NCI-H345 (cell line): ENCODE data around the gene SLC7A5.
A peak's percentile ranks its signal among the peaks of the same experiment; 100 is the strongest.
"Not testable (repeated sequence)": the region's sequence is repeated elsewhere in the genome, so short reads cannot be mapped to it uniquely, and the experiment has no call there.

Experiments
- DNase-seq: peaks from one replicate; lab custom pipeline; 2025; lab: John Stamatoyannopoulos, UW

The SLC7A5 gene

DNA sequence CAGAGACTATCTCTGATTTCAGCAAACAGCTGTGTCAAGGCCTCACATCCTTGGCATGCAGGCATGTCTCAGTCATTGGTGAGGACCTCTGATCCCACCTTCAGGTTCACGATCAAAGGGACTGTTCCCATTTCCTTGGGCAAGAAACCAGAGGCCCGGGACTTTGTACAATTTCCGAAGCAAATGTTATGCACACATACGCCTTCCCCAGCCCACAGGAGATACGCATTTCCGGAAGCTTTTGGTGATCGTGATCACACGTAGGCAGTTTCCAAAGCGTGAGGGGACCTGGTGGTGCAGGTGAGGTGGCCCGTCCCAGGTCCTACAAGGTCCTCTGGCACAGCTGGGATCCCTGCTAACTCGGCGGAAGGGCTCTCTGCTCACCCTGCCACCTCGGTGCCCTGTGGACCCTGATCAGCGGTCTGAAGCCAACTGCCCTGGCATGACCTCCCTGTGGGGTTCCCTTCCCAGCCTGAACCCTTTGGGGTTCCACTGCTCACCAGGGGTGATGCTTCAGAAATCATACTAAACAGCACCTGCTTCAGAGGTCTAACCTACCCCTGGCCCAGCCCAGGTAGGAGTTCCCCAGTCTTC lies 74.7 kb downstream of the SLC7A5 start:
- no peak for DNase-seq

- no peak for DNase-seq
Measured at GRCh38 chr16:87792205-87792565, 77.1 kb downstream of the SLC7A5 start.

DNA sequence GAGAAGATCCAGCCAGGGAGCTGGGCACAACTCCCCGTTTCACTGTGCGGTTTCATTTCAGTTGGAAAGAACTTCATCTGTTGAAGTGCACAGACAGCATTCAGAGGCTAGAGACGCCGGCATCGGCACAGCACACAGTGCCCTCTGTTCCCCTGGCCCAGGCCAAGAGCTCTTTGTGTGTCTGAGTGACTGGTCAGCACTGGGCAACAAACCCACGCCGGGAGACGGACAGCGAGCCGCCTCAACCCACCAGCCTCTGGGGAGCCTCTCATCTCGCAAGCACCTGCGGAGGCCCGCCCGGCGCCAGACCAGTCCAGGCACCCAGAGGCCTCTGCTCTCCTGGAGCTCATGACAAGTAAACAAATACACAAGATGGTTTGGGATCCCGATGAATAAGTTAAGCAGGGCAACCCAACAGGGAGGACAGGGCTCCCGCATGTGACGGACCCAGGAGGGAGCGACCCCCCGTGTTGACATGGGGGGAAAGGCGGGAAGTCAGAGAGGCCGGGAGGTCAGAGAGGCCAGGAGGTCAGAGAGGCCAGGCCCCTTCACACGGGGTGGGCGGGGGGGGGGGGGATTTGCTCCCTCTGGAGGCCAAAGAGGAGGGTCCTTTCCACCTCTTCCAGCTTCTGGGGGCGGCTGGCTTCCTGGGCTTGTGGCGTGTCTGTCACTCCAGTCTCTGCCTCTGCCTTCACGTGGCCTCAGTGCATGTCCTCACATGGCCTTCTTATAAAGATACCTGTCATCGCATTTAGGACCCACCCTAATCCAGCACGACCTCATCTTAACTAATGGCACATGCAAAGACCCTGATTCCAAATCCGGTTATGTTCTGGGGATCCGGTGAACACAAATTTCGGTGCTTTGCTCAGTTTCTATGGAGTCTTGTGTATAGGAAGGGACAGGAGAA lies 77.8 kb downstream of the SLC7A5 start:
- no peak for DNase-seq

DNA sequence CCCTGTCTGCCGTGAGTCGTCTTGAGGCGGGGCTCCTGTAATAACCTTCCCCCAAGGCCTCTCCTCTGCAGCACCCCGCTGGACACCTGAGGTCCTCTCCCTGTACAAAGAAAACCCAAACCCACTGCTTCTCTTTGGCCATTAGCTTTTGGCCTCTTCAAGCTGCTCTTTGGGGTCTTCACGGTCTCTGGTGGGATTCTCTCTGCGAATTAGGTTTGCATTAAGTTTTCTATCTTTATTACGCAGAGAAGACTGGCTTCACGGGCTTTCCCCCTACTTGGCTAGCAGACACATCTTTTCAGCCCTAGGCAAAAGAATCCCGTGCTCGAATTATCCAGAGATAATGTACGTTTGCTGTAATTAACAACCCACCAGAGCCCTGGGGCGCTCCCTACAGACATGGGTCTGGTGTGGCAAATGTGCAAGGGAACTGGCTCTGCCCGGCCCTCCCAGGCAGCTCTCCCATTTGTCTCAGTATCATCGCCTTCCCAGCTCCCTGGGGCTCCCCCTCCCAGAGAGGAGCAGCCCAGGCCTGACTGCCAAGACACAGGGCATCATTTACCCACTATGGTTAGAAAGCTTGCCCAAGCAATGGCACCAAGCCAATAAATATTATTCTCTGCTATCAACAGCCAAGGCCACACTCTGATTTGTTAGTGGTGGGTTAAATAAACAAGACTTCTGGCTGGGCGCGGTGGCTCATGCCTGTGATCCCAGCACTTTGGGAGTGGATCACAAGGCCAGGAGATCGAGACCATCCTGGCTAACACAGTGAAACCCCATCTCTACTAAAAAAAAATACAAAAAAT lies 78.8 kb downstream of the SLC7A5 start:
- DNase-seq, result peak; percentile 42

GRCh38 chr16:87789437-87790291 lies 79.6 kb downstream of the SLC7A5 start:
- no peak for DNase-seq

DNA sequence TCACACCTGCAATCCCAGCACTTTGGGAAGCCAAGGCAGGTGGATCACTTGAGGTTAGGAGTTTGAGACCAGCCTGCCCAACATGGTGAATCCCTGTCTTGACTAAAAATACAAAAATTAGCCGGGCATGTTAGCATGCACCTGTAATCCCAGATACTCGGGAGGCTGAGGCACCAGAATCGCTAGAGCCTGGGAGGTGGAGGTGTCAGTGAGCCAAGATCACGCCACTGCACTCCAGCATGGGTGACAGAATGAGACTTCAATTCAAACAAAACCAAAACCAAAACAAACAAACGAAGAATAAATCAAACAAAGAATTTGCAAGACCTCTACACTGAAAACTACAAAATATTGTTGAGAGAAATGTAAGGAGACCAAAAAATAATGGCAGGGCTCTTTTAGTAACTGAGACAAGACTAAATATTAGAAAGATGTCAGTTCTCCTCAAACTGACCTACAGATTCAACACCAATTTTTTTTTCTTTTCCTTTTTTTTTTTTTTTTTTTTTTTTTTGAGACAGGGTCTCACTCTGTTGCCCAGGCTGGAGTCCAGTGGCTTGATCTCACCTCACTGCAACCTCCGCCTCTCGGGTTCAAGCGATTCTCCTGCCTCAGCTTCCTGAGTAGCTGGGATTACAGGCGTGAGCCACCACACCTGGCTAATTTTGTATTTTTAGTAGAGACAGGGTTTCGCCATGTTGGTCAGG lies 80.4 kb downstream of the SLC7A5 start:
- DNase-seq, result not testable (repeated sequence)

- DNase-seq, result not testable (repeated sequence)
Measured at GRCh38 chr16:87787451-87788091, 81.7 kb downstream of the SLC7A5 start.

- DNase-seq, result no peak
Measured at GRCh38 chr16:87784812-87785211, 84.5 kb downstream of the SLC7A5 start.

- DNase-seq, result no peak
Measured at GRCh38 chr16:87782033-87782432, 87.3 kb downstream of the SLC7A5 start.

- peak; percentile 61 for DNase-seq
Measured at GRCh38 chr16:87780385-87780989, 88.8 kb downstream of the SLC7A5 start.
